ENCODE data around the gene GABBR1.

GABBR1 gene

DNA sequence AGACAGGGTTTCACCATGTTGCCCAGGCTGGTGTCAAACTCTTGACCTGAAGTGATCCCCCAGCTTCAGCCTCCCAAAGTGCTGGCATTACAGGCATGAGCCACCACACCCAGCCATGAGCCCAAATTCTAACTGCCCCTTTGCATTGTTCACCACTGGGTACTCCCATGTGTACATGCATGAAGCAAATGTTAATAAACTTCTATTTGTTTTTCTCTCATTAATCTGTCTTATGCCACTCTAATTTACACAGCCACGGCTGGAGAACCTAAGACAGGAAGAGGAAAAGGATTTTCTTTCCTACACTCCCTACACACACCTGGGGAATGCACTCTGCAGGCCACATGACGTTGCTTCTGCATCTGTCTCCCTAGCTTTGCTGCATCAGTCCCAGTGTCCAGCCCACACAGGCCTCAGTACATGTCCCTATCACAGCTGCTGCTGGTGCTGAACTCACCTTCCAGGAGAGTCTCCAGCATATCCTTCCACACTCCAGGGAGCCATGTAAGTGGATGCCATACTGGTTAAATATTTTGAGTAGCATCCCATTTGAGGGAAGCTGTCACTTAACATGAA lies 34.7 kb downstream of the GABBR1 start:
- TF ChIP-seq, protein P1, sequence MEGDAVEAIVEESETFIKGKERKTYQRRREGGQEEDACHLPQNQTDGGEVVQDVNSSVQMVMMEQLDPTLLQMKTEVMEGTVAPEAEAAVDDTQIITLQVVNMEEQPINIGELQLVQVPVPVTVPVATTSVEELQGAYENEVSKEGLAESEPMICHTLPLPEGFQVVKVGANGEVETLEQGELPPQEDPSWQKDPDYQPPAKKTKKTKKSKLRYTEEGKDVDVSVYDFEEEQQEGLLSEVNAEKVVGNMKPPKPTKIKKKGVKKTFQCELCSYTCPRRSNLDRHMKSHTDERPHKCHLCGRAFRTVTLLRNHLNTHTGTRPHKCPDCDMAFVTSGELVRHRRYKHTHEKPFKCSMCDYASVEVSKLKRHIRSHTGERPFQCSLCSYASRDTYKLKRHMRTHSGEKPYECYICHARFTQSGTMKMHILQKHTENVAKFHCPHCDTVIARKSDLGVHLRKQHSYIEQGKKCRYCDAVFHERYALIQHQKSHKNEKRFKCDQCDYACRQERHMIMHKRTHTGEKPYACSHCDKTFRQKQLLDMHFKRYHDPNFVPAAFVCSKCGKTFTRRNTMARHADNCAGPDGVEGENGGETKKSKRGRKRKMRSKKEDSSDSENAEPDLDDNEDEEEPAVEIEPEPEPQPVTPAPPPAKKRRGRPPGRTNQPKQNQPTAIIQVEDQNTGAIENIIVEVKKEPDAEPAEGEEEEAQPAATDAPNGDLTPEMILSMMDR (IDR thresholded peaks at IDR 0.05; ENCODE audit: low read depth, low read length) = no peak
- no peak overlapping the region for H3K4me3 ChIP-seq (ENCODE audit: low read depth, low read length)

DNA sequence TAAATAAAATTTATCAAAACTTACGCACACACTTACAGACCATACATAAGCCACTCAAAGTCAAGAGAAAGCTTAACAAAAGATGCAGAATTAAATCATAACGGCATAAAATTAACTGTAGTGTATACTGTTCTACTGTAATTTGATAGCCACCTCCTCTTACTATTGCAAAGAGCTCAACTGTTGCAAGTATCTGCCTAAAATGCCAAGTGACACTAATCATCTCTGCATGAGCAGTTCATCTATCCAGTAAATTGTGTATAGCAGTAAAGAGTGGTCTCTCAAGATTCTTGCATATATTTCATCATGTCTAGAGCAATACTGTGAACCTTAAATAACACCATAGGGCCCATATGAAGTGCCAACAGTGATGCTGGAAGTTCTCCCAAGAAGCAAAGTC lies 35.8 kb downstream of the GABBR1 start:
- no peak overlapping the region for H3K4me3 ChIP-seq (ENCODE audit: low read depth, low read length)
- TF ChIP-seq, protein P1 (IDR thresholded peaks at IDR 0.05; ENCODE audit: low read depth, low read length) = no peak

DNA sequence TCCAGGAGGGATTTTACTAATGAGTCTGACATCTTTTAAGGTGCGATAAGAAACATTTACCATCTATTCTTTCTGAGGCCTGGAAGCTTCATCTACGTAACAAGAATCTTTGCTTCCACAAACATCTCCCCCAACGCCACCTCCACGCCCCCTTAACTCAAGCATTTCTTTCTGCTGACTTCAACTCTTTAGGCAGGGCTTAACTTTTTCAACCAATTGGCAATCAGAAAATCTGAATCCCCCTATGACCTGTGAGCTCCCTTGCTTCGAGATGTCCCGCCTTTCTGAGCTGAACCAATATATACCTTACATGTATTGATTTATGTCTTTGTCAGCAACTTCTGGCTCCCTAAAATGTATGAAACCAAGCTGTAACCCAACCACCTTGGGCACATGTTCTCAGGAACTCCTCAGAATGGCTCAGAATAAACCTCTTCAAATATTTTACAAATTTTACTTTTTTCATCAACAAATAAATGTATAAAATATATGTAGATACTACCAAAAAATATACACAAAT lies 36.5 kb downstream of the GABBR1 start:
- TF ChIP-seq, protein P1 (IDR thresholded peaks at IDR 0.05; ENCODE audit: low read depth, low read length) = no peak

DNA sequence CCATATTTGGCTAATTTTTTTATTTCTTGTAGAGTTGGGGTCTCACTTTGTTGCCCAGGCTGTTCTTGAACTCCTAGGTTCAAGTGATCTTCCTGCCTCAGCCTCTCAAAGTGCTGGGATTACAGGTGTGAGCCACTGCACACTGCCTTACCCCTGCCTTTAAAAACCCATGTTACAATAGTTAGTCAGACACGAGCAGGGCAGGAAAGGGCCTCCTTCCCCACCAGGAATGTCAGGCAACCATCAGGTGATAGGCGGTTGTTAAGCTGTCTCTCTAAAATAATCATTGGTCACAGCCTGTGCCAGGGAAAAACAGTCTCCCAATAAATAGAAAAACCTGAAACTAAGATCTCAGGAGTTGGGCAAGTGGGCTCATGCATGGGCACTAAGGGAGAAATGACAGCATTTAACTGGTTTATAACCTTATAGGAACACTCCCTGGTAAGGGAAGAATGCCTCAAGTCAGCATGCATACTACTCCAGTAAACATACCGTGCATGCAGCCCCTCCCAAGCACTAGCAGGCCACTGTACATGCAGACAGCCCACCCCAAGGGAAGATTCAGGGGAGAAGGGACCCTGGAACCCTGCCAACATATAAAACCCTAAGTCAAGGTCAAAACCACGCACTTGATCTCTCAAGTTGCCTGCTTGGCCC lies 39.7 kb downstream of the GABBR1 start:
- H3K4me3 ChIP-seq (ENCODE audit: low read depth, low read length) = no peak overlapping the region
- TF ChIP-seq, protein P1 (IDR thresholded peaks at IDR 0.05; ENCODE audit: low read depth, low read length) = no peak

More for the DNA sequence above, 36.5 kb downstream of the GABBR1 start:
- H3K4me3 ChIP-seq (ENCODE audit: low read depth, low read length) = no peak overlapping the region

DNA sequence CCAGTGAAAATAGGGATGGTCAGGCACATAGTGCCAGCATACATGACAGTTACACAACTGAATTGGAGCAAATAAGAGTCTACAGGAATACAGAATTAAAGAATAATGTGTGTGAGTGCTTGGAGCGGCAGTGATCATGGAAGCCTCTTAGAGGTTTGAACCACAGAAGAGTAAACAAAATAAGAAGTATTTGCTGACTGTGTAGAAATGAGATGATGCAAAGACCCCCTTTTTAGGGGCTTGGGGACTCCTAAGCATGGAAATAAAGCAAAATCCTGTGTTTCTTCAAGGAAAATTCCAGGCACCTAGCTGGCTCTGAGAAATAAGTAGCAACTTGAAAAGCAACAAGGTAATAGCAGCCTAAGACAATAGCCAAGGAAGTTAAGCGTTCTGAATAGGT lies 41.3 kb downstream of the GABBR1 start:
- TF ChIP-seq, protein P1 (IDR thresholded peaks at IDR 0.05; ENCODE audit: low read depth, low read length) = no peak
- H3K4me3 ChIP-seq (ENCODE audit: low read depth, low read length) = no peak overlapping the region

DNA sequence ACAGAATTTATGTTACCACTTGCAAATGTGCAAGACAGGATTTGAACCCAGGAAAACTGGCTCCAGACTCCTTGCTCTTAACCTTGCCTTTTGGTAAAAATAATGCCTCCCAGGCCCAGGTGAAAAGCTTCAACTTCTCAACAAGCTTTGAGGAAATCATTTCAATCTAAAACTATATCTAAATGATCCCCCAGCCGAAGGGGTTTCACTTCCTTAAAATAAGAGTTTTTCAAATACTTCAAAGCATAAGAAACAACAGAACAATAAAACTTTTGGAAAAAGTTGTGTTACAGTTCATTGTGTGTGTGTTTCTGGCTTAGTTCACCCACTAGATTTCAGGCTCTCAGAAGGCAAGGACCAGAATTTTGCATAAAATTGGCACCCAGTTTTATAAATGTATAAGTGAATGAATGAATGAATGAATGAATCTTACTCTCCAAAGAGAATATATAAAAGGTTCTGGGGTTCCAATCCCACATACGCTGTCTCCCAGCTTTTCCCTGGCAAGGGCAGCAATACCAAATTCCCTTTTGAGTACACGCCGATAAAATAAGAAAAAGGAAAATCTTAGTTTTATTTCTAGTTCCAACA lies 42.7 kb downstream of the GABBR1 start:
- TF ChIP-seq, protein P1 (IDR thresholded peaks at IDR 0.05; ENCODE audit: low read depth, low read length) = no peak
- H3K4me3 ChIP-seq (ENCODE audit: low read depth, low read length) = no peak overlapping the region
